GM21367 (cell line): Measurements from ENCODE around the gene TANC1.
A peak's percentile ranks its signal among the peaks of the same experiment; 100 is the strongest.

Source experiments
- ATAC-seq: cut with Tn5 transposase; IDR thresholded peaks from one replicate; pipeline ENCODE4 v1.9.1; 2021; ENCODE audit not compliant: unreplicated experiment

The TANC1 gene

DNA sequence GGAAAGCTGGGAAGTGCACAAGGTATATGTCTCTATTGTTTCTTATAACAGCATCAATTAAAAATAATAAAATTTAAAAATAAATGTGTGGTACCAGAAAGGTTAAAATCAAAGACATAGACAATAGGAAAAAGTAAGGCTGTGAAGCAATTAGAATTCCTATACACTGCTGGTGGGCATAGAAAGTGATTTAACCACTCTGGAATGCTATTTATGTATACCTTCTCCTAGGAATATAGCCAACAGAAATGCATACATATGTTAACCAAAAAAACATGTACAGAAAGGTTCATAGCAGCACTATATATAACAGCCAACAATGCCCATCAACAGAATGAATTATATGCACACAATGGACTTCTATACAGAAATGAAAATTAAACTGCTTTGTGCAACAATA is 275.1 kb downstream of the TANC1 start:
- ATAC-seq: no peak

DNA sequence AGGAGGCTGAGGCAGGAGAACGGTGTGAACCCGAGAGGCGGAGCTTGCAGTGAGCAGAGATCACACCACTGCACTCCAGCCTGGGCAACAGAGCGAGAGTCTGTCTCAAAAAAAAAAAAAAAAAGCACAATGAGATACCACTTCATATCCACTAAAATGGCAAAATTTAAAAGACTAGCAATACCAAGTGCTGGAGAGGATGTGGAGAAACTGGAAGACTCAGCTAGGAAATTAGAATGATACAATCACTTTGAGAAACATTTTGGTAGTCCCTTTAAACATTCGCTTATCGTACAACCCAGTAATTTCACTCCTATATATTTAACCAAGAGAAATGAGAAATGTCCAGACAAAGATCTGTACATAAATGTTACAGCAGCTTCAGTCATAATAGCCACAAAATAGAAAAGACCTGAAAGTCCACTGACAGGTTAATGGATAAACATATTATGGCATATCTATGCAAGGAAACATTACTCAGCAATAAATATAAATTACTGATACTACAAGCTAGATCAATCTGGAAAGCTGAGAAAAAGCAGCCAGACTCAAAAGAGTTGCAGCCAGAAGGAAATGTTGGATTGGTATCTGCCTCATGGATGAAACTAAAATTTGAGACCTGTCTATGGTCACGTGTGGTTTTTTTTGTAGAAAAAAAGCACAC is 278.0 kb downstream of the TANC1 start:
- no peak for ATAC-seq

DNA sequence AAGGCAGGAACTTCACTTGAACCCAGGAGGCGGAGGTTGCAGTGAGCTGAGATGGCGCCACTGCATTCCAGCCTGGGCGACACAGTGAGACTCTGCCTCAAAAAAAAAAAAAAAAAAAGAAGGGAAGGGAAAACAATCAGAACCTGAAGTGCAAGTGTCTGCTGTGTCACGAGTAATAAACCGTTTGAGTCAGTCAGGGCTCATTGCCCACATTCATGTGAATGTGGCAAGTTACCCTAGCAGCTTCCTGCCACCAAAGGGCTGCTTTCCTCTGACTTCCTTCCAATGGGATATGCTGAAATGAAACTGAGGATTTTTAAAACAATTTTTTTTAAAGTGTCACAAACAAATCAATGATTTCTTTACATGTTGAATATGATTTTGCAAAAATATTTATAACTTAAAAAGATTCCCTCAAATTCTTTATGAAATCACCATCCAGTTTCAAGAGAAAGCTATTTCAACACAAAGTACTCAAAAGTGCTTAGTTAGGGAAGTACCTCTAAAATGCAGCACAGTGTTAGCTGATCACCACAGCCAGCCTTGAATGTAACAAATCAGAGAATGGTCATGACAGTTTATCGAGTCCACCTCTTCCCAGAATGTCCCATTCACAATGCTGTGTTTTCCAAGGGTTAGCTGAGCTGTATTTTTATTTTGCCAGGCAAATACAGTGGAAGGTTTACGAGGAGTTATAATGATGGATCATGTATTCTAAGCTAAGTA is 281.7 kb downstream of the TANC1 start:
- ATAC-seq: peak; percentile 61

DNA sequence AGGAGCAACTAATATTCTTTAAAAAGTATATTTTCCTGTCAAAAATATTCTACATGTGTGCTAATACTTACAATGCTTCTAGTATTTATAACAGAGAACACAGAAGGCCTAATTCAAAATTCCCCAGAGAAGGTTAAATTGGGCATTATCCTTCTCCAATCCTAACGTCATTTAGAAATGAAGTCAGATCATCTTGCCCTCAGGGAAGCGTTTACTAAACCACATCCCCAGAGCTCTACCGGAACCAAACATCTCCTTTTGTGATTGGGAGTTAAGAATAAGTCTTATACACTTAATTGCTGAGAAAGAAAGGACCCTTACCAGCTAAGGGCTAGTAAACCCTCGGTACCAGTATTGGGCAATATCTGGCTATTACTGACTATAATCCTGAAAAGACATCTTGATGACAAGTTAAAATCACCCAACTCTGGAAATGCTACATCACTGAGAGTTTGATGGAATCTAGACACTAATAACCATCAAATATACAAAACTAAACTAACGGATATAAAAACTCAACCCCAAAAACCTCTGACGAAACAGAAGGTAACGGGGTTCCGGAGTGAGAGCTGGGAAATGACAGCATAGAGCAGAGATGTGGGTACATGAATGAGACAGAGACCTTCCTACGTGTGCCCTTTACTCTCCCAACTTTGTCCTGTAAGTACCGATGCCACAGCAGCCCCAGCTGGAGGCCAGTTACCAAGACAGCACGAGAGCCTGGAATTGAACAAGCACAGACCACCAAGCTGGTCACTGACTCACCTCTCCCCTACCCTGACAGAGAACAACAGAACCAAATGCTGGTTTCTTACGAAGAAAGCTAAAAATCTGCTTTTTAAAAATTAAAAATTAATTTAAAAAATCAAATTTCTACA is 283.1 kb downstream of the TANC1 start:
- no peak for ATAC-seq

DNA sequence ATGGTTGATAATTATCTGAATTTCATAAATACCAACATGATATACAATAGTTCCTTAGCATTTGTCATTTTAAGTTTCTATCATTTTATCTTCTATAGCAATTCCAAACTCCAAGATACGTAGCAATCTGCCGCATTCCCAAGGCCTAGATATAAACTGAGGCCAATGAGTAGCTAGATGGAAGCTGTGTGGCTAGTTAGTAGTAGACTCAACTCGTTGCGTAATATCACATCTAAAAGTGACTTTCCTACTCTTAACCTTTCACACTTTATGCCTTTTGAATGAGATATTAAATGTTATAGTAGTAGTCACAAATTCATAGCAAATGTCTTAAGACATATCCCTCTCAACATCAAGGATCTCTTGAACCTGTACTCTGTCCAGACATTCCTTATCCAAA is 284.5 kb downstream of the TANC1 start:
- ATAC-seq: no peak

DNA sequence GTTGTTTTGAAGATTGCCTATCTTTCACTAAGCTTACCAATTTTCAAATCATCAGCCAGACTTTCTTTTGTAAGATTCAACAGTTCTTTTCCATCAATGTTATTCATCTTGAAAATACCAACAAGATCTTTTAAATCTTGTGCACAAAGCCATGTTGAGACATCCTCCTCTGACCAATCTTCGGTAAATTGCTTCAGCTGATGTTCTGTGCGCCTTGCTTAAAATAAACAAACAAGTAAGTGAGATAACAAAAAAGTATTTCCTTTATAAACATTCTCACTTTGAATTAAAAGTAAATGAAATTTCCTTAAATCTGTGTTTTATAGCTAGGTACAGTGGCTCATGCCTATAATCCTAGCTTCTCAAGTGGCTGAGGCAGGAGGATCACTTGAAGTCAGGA is 287.7 kb downstream of the TANC1 start:
- ATAC-seq: no peak

DNA sequence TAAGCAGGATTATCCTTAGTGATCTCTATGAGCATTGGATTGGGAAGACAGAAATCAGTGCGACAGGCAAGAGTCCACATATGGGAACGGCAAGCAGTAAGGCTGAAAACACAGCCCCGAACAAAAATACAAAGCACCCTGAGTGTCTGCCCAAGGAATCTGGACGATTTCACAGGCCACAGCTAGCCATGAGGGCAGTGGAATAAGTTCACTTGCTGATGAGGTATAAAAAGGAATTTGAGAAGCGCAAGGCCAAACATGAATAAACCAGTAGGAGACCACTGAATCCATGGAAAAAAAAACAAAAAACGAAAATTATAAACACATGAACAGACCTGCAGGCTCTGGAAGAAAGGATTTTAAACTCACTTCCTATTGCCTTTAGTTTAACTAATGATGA is 293.8 kb downstream of the TANC1 start:
- ATAC-seq: no peak

DNA sequence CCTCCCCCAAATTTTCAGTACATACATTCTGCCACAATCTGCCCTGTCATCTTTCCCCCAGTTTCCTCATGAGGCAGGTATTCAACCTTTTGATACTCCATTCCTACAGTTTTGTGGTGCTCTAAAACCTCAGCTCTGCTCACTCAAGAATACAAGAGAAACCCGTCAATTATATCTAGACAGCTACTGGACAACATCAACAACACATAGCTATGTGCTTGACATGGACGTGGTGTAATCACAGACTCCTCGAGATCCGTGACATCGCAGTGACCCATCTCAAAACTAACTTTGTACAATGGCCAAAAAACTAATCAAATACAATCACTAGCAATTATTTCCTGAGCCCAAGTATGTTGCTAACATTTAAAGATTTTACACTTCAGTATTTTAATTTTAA is 294.5 kb downstream of the TANC1 start:
- no peak for ATAC-seq

DNA sequence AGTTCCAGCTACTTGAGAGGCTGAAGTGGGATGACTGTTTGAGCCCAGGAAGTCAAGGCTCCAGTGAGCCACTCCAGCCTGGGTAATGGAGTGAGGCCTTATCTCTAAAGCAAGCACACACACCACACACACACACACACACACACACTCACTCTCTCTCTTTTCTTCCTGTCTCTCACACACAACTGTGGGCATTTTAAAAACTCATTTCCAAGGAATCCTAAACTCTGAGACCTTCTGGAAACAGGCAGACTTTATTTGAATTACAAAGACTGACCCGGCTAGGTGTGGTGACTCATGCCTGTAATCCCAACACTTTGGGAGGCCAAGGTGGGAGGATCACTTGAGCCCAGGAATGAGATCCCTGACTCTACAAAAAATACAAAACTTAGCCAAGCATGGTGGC is 296.7 kb downstream of the TANC1 start:
- ATAC-seq: no peak

DNA sequence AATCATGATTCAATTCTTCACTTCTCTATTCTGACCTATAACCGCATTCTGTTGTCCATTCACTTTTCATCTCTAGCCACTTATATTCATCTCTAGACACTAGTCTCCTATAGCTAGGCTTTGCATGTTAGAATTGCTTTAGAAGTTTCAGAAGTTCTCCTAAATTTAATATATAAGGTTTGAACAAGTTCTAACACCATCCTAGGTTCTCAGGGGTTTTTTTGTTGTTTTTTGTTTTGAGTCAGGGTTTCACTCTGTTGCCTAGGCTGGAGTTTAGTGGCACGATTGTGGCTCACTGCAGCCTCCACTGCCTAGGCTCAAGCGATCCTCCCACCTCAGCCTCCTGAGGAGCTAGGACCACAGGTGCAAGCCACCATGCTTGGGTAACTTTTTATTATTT is 298.1 kb downstream of the TANC1 start:
- no peak for ATAC-seq

DNA sequence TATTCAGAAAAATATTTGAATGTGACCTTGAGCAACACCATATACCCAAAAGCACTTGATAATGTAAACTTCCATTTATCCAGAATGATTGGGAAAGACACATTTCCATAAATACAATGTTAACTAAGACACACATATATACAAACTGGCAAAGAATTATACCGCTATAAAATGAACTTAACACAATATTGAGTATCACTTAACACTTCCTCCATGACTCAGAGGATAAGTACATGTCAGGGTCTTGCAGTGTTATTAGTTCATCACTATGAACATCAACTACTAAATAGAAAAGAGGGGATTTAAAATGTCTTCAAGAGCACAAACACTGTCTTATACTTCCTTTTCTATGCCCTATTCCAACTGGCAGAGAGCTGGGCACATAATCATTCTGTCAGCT is 299.5 kb downstream of the TANC1 start:
- no peak for ATAC-seq

DNA sequence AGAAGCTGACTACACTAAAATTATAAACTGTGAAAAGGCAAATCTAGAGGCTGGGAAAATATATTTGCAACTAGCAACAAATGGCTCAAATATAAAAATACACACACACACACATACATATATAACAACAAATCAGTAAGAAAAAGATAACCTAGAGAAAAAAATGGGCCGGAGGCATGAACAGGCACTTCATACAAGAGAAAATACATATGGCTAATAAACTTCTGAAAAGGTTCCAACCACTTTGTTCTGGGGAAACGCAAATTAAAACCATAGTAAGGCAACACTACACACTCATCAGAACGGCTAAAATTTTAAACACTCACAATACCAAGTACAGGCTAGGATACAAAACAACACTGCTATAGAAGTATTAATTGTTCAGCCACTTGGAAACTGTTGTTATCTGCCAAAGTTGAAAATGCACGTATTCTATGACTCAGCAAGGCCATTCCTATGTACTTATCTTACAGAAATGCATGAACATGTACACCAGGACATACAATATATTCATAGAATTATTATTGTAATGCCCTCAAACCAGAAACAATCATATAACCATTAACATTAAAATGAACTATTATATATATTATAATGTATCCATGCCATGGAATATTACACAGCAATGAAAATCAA is 302.4 kb downstream of the TANC1 start:
- no peak for ATAC-seq

DNA sequence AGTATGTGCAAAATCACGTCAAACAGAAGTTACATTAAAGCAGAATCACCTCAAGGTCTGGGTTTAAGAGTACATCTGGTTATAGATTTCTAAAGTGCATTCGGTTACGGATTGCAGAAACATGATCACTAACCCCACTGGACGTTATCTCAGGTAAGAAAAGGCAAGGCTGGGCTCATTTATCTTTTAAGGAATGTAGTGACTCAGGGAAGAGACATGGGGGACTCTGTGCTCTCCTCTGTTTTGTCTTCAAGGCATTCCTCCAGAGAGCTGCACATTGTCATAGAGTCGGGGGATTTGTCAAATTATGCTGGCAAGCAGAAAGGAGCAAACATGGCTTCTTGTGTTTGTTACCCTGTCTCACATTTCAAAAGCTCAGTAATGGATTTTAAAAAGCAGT is 303.7 kb downstream of the TANC1 start:
- no peak for ATAC-seq

DNA sequence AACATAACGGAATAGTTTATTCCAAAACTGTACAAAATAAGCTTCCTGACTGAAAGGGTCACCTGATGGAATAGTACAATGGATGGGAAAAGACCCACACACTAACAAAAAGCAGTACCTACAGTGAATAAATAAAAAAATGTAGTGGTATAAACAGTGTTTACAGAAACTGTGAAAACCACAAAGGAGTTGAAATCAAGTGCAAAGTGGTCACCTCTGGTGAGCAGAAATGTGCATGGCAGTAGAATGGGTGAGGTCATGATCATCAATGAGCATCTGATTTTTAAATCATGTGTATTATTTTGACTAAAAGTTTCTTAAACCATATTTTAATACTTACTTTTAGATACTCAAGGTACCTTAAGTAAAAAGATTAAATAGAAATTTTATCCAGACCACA is 306.7 kb downstream of the TANC1 start:
- no peak for ATAC-seq

DNA sequence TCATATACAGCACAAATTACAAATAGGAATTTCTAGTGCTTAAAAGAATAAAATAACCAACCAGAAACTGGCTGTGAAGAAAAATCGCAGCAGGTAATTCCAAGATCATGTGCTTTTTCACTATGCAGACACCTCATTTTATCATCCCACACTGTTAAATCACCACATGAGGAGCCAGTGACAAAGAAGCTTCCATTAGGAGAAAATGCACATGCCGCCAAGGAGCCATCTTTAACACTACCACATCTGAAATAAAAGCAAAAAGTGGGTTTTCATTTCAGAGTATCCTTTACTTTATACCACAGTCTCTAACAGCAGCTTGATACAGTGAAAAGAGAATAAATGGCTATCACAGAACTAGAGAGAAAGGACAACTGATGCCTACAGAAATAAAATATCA is 311.3 kb downstream of the TANC1 start:
- no peak for ATAC-seq

DNA sequence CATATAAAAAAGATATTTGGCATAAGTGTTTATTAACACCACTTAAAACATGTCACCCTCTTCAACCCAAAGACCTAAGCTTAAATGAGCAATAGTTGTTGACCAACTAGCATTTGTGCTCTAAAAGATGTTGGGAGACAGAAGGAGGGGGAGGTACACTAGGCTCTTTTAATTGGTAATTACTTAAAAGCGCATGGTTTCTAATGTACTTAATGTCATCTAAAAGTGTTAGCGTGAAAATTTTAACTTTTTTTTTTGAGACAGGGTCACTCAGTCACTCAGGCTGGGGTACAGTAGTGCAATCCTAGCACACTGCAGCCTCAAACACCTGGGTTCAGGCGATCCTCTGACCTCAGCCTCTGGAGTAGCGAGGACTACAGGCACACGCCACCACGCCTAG is 312.6 kb downstream of the TANC1 start:
- ATAC-seq: no peak
